Mesodermal cell (in vitro differentiated cells): ENCODE data around the gene SCCPDH.

Experiments
- H3K27ac ChIP-seq: 2 replicates; pipeline ENCODE4 v1.7.0; 2013; ENCODE audit warnings: mild to moderate bottlenecking, low read depth, low read length, moderate library complexity; ENCODE audit not compliant: severe bottlenecking
- H3K36me3 ChIP-seq: 2 replicates; pipeline ENCODE4 v1.7.1; 2013; ENCODE audit warnings: mild to moderate bottlenecking, low read length, moderate library complexity; ENCODE audit not compliant: control insufficient read depth, insufficient read depth
- H3K4me1 ChIP-seq: one replicate; pipeline ENCODE4 v1.7.1; 2013; ENCODE audit warnings: mild to moderate bottlenecking, low read length; ENCODE audit not compliant: insufficient read depth, control insufficient read depth, poor library complexity, severe bottlenecking
- H3K4me3 ChIP-seq: 2 replicates; pipeline ENCODE4 v1.7.0; 2013; ENCODE audit warnings: low read length, control low read depth, mild to moderate bottlenecking; ENCODE audit not compliant: insufficient read depth, poor library complexity, severe bottlenecking; ENCODE audit errors: extremely low read depth
- H3K9me3 ChIP-seq: 2 replicates; pipeline ENCODE4 v1.7.1; 2013; ENCODE audit warnings: mild to moderate bottlenecking, low read length, moderate library complexity; ENCODE audit not compliant: control insufficient read depth
- WGBS, 2 experiments: methylation state at CpG; one replicate each; pipeline ENCODE4 v1.1.5; 2013; ENCODE audit warnings: missing lambda C conversion rate in 2 of 2; ENCODE audit not compliant: insufficient coverage in 2 of 2; 5-methylcytosine and 5-hydroxymethylcytosine counted together

Gene SCCPDH

DNA sequence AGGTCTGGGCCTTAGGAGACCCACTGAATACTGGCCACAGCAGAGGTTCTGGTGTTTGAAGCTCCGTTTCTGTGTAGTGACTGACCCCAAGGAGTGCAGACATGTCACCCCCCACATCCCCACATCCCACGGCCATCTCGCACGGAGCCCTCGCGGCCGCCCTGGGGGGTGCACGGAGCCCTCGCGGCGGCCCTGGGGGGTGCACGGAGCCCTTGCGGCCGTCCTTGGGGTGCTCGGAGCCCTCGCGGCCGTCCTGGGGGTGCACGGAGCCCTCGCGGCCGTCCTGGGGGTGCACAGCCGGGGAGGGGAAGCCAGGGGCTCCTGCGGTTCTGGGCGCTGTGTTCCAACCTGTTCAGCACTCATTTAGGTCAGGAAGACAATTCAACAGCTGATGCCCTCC, 68.4 kb downstream of the SCCPDH start:
- no peaks in the 10 kb centered on the region for H3K9me3 ChIP-seq
- H3K4me3 ChIP-seq: no peak overlapping the region
- H3K27ac ChIP-seq: no peak overlapping the region
- peaks cover 9% of the 10 kb centered on the region for H3K4me1 ChIP-seq
- H3K36me3 ChIP-seq: no peaks in the 10 kb centered on the region
- 94 to 95% methylated on average over 18 to 20 of the region's 25 CpGs for WGBS, 2 experiments

- peaks cover 9% of the 10 kb centered on the region for H3K4me1 ChIP-seq
- no peaks in the 10 kb centered on the region for H3K36me3 ChIP-seq
- no peak overlapping the region for H3K27ac ChIP-seq
- H3K4me3 ChIP-seq: no peak overlapping the region
- WGBS, 2 experiments: 53 to 65% methylated on average over 3 to 4 of the region's 6 CpGs
- H3K9me3 ChIP-seq: no peaks in the 10 kb centered on the region
These were observed 69.2 kb downstream of the SCCPDH start for GRCh38 chr1:246793356-246793896.

DNA sequence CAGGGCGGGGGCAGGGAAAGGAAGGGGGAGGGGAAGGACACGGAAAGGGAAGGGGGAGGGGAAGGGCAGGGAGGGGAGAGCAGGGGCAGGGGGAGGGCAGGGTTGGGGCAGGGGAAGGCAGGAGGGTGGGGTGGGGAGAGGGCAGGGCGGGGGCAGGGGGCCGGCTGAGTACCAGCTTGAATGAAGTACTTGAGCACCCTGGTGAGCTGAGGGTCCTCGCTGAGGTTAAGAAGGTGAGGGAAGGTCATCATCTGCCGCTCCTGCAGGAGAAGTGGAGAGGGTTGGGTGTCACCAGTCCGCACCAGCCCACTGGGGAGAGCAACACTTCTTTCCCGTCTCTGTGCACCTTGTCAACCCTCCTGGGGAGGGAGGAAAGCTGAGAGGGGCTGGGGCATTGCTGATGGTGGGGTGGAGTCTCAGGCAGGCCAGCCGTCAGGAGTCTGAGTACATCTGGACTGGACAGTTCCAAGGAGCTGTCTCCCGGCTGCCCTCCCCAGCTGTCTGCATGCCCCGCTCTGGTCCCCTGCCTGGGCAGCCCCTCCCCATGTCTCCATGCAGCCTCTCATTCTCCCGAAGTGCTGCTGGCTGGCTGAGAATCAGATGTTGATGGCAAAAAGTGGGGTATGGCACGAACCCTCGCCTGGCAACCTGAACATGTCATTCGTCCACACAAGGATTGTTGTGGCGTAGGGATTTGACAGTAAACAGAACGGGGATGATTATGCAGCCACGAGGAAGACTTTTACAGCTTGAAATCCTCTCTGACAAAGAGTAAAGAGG, 70.0 kb downstream of the SCCPDH start:
- no peak overlapping the region for H3K27ac ChIP-seq
- H3K36me3 ChIP-seq: no peaks in the 10 kb centered on the region
- peaks cover 9% of the 10 kb centered on the region for H3K4me1 ChIP-seq
- 61 to 67% methylated on average over 9 to 12 of the region's 18 CpGs for WGBS, 2 experiments
- H3K9me3 ChIP-seq: no peaks in the 10 kb centered on the region
- H3K4me3 ChIP-seq: no peak overlapping the region

GRCh38 chr1:246794828-246795671, 70.8 kb downstream of the SCCPDH start:
- WGBS, 2 experiments: 80 to 81% methylated on average over 21 to 22 of the region's 27 CpGs
- Histone ChIP-seq H3K4me1 (peaks cover 9% of the 10 kb centered on the region), H3K9me3 (no peaks in the 10 kb centered on the region), H3K4me3 (no peak overlapping the region), H3K36me3 (no peaks in the 10 kb centered on the region), H3K27ac (peak overlapping the region; percentile 45)

DNA sequence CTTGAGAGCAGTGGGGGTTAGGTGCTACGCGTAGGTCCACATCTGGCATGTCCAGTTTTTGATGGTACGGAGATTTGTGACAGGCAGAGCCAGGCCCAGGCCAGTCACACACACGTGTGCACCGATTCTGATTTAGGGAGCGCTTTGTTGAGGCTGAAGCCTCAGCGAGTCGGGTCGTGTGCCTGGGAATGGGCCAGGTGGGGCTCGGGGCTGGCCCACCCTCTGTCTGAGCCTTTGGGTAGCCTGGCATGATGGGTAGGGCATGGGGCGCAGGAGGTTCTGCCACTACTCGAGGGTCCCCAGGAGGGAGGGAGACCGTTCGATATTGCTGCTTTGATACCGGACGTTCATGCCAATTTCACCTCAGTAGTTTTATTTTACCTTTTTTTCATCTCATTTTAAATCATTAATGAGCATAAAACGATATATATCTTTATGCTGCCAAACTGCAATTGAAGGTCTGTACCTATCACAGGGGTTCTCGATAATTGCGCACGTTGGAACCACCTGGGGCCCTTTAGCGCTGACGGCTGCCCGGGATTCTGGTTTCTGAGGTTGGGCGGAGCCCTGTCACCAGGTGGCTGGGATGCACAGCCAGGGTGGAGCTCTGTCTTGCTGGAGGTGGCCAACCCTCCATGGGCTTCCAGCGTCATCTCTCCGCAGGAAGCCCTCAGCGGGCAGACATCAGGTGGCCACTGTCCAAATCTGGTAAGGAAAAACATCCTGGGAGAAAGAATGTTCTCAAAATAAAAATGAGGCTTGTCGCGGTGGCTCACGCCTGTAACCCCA, 71.9 kb downstream of the SCCPDH start:
- Histone ChIP-seq H3K36me3 (no peaks in the 10 kb centered on the region), H3K27ac (no peak overlapping the region), H3K4me1 (peaks cover 9% of the 10 kb centered on the region), H3K9me3 (no peaks in the 10 kb centered on the region), H3K4me3 (no peak overlapping the region)
- 87 to 91% methylated on average over 23 to 27 of the region's 30 CpGs for WGBS, 2 experiments

DNA sequence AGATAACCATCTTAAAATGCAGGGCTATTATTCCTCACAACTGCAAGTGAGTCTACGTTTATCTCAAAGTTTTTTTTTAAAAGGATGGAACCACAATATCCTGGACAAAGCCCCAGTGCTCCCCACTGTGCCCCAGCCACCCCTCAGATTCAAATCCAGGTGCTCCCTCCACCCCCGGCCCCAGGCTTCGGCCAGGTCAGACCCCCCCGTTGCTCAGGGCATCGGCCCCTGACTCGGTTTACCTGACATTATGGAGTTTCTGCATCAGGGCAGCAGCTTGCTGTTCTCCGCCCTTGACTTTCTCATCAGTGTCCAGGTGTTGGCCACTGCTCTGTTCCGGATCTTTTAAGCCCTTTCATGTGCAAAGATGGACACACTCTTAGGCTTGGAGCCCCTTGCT, 72.9 kb downstream of the SCCPDH start:
- Histone ChIP-seq H3K4me3 (no peak overlapping the region), H3K27ac (no peak overlapping the region), H3K4me1 (peaks cover 9% of the 10 kb centered on the region), H3K9me3 (no peaks in the 10 kb centered on the region), H3K36me3 (no peaks in the 10 kb centered on the region)
- 90 to 92% methylated on average over 6 to 8 of the region's 8 CpGs for WGBS, 2 experiments

DNA sequence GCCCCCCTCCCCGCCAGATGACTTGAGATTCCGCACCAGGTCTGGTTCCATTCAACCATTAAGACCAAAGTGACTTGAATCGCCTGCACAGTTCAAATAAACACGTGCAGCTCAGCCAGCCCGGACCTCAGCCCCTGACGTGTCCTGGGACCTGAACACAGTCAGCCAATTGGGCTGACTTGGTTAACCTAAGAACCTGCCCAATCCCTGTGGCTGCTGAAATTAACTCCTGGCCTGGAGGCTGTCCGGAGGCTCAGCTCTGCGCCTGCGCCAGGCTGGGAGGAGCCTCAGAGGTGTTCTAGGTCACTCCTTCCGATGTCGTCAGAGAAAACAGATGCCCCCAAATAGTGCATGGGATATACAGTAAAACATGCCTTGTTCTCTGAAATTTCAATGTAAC, 73.4 kb downstream of the SCCPDH start:
- Histone ChIP-seq H3K9me3 (no peaks in the 10 kb centered on the region), H3K36me3 (no peaks in the 10 kb centered on the region), H3K4me3 (no peak overlapping the region), H3K27ac (no peak overlapping the region), H3K4me1 (peaks cover 9% of the 10 kb centered on the region)
- WGBS, 2 experiments: 93 to 98% methylated on average over 10 of the region's 11 CpGs

- WGBS, 2 experiments: 88 to 91% methylated on average over 3 to 4 of the region's 4 CpGs
- no peak overlapping the region for H3K27ac ChIP-seq
- no peaks in the 10 kb centered on the region for H3K36me3 ChIP-seq
These were observed 73.9 kb downstream of the SCCPDH start for GRCh38 chr1:246798107-246798506.

DNA sequence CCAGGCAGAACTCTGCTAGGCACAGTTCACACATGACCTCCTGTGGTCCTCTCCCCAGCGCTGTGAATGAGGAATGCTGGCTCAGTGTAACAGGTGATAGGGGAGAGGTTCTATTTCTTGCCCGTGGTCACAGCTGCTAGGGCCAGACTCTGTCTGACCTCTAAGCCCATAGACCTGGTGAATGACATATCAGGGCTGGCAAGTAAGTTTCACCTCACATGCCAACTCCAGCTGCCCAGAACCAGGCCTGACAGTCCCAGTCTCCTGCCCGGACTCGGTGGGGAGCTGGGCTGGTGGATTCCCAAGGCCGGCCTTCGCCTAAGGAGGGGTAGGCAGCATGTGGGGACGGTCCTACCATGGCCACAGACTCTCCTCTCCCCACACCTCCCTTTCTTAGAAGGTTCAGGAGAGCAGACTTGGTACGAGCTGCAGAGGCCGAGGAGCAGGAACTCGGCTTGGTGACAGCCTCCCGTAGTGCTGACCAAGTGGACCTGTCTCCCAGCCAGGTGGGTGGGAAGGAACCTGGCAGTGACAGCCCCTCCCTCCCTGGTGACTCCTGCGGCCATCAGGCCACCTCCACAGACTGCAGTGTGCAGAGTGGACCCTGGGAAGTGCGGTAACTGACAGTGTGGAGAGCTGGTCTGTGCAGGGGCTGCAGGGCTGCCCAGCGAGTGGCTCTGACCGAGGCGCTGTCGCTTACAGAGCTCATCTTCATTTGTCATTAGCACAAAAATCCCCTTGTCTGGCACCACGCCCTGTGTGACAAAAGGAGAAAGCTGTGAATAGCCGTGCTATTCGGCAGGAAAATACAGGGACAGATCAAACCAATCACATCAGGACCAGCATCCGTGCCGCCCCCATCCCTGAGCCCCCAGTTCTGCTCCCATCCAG, 74.6 kb downstream of the SCCPDH start:
- Histone ChIP-seq H3K4me3 (no peak overlapping the region), H3K36me3 (no peaks in the 10 kb centered on the region), H3K4me1 (peaks cover 9% of the 10 kb centered on the region), H3K9me3 (no peaks in the 10 kb centered on the region), H3K27ac (no peak overlapping the region)
- 69 to 72% methylated on average over 16 to 18 of the region's 22 CpGs for WGBS, 2 experiments

More at GRCh38 chr1:246798107-246798506, 73.9 kb downstream of the SCCPDH start:
- Histone ChIP-seq H3K9me3 (no peaks in the 10 kb centered on the region), H3K4me3 (no peak overlapping the region), H3K4me1 (peaks cover 9% of the 10 kb centered on the region)
